Activated CD4-positive, alpha-beta T cell treated with anti-CD3 and anti-CD28 coated beads for 48 hours (primary cell): ENCODE data around the gene CCDC183.
"Not testable (repeated sequence)": the region's sequence is repeated elsewhere in the genome, so short reads cannot be mapped to it uniquely, and the experiment has no call there.

Experiments
- DNase-seq: peaks from one replicate; pipeline ENCODE4 v3.0.0-alpha.2; 2020

The CCDC183 gene

DNA sequence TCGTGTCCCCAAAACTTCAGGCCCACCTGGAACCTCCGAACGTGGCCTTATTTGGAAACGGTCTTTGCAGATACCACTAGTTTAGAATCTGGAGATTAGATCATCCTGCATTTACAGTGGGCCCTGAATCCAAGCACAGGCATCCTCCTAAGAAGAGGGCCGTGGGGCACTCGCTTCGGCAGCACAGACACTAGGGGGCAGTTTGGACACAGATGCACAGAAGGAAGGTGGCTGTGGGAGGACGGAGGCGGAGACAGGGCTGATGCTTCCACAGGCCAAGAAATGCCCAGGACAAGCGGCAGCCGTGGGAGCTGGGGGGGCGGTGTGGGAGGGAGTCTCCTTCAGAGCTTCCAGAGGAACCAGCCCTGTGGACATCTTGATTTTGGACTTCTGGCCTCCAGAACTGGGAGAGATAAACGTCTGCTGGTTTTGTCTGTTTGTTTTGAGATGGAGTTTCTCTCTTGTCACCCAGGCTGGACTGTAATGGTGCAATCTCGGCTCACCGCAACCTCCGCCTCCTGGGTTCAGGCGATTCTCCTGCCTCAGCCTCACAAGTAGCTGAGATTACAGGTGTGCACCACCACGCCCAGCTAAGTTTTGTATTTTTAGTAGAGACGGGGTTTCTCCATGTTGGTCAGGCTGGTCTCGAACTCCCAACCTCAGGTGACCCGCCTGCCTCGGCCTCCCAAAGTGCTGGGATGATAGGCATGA lies 35.1 kb upstream of the CCDC183 start:
- peak; percentile 49 for DNase-seq

- no peak for DNase-seq
Measured at GRCh38 chr9:136761545-136761981, 34.6 kb upstream of the CCDC183 start.

DNA sequence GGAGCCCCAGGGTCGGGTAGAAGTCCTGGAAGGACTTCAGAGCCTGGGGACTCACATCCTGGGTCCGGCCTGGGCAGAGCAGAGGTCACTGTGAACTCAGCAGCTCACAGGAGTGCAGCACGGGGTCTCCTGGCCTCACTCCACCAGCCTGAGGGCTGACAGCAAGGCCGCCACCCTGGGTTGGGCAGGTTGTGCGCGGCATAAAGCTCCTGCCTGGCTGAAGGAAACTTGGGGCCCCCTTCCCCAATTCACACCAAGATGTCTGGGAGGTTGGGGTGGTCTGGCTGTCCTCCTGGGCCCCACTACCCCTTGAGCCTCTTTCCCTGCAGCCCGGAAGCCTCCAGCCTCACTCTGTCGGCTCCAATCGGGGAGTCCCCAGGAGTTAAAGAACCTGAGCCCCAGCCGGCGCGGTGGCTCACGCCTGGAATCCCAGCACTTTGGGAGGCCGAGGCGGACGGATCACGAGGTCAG lies 33.9 kb upstream of the CCDC183 start:
- DNase-seq, result no peak

DNA sequence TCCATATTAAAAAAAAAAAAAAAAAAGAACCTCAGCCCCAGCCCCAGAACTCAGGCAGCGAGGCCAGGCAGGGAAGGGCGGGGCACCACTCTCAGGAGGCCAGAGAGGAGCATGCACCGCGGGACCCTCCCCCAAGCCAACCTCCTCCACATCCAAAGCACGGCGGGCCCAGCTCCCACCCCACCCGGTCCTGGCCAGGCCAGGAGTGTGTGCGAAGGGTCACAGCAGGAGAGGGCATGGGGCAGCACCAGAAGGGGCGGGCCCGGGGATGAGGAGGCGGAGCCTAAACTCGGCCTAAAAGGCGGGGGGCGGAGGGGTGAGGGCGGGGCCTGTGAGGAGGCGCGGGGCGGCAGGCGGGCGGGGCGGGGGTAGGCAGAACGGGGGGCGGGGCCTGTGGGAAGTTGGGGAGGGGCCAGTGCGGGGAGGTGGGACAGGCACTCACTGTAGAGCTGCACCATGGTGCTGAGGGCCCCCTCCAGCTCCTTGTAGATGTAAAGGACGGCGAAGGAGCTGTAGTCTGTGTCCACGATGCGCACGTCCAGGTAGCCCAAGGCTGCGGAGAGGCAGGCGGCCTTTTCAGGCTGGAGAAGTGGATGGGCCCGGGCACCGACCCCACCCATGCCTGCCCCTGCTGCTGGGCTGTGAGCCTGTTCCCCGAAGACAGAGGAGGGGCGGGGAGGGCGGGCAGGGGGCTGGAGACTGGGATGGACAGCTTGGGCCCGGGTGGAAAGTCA lies 33.1 kb upstream of the CCDC183 start:
- DNase-seq, result peak; percentile 76

DNA sequence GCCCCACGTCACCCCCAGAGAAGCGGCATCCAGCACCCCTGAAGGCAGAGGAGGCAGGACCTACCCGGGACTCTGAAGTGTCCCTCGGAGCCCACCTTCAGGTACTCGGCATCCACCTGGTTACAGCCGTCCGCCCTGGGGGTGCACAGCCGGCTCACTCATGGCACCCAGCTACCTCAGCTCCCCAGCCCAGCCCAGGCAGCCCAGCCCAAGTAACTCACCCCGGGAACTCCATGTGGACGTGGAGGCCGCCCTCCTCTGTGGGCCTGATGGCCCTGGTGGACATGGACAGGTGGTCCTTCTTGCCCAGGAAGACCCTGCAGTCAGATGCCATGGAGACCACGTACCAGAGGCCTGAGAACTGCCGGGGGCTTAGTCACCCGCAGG lies 32.5 kb upstream of the CCDC183 start:
- DNase-seq, result no peak

DNA sequence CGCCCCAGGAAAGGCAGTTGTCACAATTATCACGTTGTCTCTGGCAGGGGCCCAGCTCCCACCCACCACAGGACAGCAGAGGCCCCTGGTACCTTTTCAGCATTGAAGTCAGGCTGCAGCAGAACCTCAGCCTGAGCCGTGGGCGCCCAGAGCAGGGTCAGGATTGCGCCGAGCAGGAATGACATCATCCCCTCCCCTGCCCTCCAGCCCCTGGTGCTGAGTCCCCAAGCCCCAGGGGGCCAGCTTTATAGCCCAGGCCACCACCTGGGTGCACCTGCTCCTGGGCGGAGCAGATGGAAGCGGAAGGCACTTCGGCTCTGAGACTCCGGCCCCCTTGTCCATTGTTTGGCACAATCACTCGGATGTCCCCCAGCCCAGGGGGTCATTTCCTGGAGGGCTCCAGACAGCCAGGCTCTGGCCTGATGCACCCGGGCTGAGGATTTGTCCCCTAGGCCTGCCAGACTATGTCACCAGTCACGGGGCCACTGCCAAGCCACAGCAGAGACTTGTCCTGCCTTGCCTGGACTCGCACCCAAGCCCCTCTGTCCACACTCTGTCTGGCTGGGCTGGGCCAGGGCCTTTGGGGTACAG lies 31.7 kb upstream of the CCDC183 start, which contains the start of gene LCN15:
TSS of gene LCN15 (minus strand) at position 218 of the 591 bp plus-strand sequence. CDS start at position 188, 30 bp downstream.
- no peak for DNase-seq

- DNase-seq, result no peak
Measured at GRCh38 chr9:136765041-136765440, 31.1 kb upstream of the CCDC183 start.

- not testable (repeated sequence) for DNase-seq
Measured at GRCh38 chr9:136765745-136766409, 30.3 kb upstream of the CCDC183 start.

GRCh38 chr9:136766410-136767120 lies 29.6 kb upstream of the CCDC183 start:
- DNase-seq, result peak; percentile 70

DNA sequence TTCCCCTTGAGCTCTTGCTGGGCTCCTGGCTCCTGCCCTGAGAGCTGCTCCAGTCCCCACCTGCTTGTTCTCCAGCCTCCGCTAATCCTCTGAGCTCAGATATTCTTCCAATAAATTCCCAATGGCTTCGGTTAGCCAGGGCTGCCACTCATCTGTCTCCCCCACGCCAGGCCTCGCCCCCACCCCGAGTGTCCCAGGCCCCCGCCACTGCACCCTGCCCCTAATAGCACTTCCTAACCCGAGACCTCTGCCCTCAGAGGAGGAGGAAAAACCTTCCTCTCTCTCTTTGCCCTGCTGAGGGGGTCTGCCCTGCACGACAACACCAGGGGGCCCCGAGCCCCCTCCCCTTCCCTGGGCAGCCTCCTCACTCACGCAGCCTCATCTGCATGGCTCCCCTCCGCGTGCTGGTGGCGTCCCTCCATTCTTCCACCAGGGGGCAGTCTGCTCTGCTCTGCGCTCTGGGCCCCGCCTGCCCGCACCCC lies 26.4 kb upstream of the CCDC183 start:
- peak; percentile 74 for DNase-seq

DNA sequence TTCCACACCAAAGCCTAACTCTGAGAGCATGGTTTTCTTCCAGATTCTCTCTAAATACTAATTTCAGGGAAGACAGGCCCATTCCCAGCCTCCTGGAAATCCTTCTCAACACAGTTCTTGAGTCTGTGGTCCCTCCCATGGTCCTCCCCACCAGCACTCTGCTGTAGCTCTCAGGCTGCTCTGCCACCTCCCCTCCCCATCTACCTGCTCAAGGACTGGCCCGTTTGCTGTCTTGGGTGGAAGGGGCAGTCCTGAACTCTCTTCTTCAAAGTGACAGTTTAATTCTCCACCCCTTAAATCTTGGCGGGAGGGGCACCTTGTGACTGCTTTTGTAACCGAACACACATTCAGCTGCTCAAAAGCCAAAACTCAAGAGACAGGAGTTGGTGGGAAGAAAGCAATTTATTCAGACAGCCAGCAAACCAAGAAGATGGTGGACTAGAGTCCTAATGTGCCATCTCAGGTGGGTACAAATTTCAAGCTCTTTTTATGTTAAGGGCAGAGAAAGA lies 24.2 kb upstream of the CCDC183 start:
- no peak for DNase-seq

DNA sequence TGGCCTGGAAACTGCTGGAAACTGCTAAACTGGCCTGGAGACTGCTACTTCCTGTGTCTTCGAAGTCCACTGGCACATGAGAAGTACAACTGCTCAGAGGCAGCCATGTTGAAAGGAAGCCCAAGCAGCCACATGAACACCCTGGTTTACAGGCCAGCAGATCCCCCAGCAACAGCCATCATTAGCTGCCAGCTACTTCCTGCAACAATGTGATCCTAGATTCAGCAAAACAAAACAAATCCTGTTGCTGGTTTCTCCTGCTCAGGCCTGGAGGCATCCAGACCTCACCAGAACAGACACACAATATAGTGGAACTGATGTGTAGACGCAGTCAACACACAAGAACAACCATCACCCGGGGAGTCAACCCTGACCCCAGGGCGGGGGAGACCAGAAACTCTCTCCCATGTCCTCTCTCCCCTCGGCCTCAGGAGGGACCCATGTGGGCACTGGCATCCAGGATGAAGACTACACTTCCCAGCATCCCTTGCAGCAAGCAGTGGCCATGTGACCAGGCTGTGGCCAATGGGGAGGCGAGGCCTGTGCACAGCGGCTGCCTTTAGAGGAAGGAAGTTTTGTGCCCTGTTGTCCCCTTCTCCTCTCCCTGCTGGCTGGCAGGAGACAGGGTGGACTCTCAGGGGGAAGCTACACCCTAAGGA lies 22.6 kb upstream of the CCDC183 start:
- peak; percentile 44 for DNase-seq

DNA sequence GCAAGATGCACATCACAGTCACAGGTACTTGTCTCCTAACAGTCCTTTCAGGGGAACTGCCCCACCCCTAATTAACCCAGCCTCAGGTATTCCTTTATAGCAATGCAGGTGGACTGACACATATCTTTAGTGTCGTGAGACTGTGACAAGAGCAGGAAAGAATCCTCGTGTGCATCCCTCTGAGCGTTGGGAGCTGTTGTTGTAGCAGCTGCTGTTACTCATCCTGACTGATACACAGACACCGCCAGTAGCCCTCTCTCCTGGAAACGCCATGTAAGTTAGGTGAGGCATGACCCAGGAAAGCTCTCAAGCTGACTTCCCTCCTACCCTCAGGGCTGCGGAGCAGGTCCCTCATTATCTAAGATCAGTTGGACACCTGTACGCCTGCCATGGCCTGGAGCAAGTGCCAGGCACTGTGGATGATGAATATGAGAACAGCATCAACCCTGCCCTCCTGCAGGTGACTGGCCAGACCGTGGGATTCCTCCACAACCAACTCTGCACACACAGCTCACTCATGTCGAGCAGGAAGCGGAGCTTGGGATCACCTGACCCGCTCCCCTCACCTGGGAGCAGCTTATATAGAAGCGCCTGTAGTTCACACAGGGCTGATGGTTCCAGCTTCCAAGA lies 21.6 kb upstream of the CCDC183 start:
- DNase-seq, result no peak

GRCh38 chr9:136775191-136775590 lies 20.9 kb upstream of the CCDC183 start:
- no peak for DNase-seq

DNA sequence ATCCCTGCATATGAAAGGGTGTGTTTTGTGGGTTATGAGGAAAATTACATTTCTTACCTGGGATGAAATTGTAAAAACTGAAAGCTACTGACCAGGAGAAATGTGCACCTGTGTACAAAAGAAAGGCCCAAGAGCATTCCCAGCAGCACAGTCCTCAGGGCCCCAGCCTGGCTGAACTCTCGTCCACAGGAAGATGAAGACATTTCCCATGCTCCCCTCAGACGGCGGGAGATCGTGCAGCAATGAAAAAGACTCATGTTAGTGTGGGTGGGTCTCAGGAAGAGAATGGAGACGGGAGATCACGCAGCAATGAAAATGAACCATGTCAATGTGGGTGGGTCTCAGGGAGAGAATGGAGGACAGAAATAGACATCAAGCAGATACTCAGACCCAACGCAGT lies 19.2 kb upstream of the CCDC183 start:
- no peak for DNase-seq

DNA sequence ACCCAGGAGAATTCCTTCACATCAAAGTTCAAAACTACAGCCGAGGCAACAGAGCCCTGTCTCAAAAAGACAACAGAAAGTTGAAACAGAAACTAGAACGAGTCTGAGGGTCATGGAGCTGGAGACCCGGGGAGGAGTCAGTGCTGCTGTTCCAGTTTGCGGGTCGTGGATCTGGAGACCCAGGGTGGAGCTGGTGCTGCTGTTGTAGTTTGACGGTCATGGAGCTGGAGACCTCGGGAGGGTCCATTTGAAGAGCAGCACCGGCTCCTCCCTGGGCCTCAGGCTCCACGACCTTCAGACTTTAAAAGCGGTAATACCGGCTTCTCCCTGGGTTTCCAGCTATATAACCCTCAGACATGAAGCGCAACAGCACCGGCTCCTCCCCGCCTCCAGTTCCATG lies 18.8 kb upstream of the CCDC183 start:
- no peak for DNase-seq

DNA sequence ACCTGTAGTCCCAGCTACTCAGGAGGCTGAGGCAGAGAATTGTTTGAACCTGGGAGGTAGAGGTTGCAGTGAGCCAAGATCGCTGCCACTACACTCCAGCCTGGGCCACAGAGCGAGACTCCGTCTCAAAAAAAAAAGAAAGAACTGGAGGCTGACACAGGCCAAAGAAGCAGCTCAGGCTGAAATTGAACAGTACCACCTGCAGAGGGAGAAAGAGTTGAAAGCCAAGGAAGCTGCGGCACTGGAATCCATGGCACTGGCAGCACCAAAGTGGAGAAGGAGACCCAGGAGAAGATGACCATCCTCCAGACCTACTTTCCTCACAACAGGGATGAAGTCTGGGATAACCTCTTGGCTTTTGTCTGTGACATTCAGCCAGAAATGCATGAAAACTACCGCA lies 16.3 kb upstream of the CCDC183 start:
- no peak for DNase-seq

- DNase-seq, result no peak
Measured at GRCh38 chr9:136782452-136782851, 13.7 kb upstream of the CCDC183 start.

DNA sequence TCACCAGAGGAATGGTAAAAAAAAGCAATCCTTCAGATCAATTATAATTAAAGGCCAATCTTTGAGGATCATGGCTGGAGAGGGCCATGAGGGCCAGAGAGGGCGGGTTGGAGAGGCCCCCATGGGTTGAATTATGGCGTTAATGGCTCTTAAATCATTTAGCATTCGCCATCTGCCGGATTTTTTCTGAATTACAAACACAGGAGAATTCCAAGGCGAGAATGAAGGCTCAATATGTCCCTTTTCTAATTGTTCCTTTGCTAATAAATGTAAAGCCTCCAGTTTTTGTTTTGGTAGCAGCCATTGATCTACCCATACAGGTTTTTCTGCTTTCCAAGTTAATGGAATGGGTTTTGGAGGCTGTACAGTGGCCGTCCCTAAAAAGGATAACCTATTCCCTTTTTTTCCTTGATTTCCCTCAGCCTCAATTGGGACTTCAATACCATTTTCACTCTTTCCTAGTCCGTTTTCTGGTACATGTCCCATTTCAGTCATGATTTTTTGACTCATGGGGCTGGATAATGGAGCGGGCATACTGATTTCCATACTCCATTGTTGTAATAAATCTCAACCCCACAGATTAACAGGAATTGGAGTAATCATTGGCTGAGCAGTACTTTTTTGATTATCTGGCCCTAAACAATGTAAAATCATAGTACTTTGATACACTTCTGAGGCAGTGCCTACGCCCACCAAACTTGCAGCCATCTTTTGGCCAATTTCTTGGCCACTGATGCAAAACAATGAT lies 11.7 kb upstream of the CCDC183 start:
- DNase-seq, result no peak

- DNase-seq, result no peak
Measured at GRCh38 chr9:136784997-136785361, 11.2 kb upstream of the CCDC183 start.
